HG02970 (cell line): Measurements from ENCODE around the gene GGTLC3.
"Not testable (repeated sequence)": the region's sequence is repeated elsewhere in the genome, so short reads cannot be mapped to it uniquely, and the experiment has no call there.

Experiments used
- ATAC-seq: cut with Tn5 transposase; IDR thresholded peaks from one replicate; pipeline ENCODE4 v1.9.1; 2021; ENCODE audit warnings: mild to moderate bottlenecking, moderate library complexity, moderate number of reproducible peaks; ENCODE audit not compliant: unreplicated experiment, low FRiP score

The GGTLC3 gene

GRCh38 chr22:18518061-18518460 is at the start of gene GGTLC3:
TSS of gene GGTLC3 (minus strand) at chr22:18518161. CDS start at chr22:18517897, 264 bp downstream.
- ATAC-seq = not testable (repeated sequence)

- ATAC-seq = not testable (repeated sequence)
Observed at GRCh38 chr22:18560099-18560974, 42.4 kb upstream of the GGTLC3 start.

GRCh38 chr22:18558939-18559338 is 41.0 kb upstream of the GGTLC3 start:
- not testable (repeated sequence) for ATAC-seq

- not testable (repeated sequence) for ATAC-seq
Observed at GRCh38 chr22:18558516-18558915, 40.6 kb upstream of the GGTLC3 start.

- not testable (repeated sequence) for ATAC-seq
Observed at GRCh38 chr22:18554280-18555256, 36.6 kb upstream of the GGTLC3 start.

GRCh38 chr22:18552839-18553597 is 35.1 kb upstream of the GGTLC3 start:
- not testable (repeated sequence) for ATAC-seq

- not testable (repeated sequence) for ATAC-seq
Observed at GRCh38 chr22:18551046-18551445, 33.1 kb upstream of the GGTLC3 start.

GRCh38 chr22:18549458-18550179 is 31.7 kb upstream of the GGTLC3 start:
- ATAC-seq = not testable (repeated sequence)

- not testable (repeated sequence) for ATAC-seq
Observed at GRCh38 chr22:18544615-18545014, 26.7 kb upstream of the GGTLC3 start.

- ATAC-seq = not testable (repeated sequence)
Observed at GRCh38 chr22:18543400-18543799, 25.4 kb upstream of the GGTLC3 start.

- not testable (repeated sequence) for ATAC-seq
Observed at GRCh38 chr22:18539994-18540393, 22.0 kb upstream of the GGTLC3 start.

- ATAC-seq = not testable (repeated sequence)
Observed at GRCh38 chr22:18534315-18534714, 16.4 kb upstream of the GGTLC3 start.

- ATAC-seq = not testable (repeated sequence)
Observed at GRCh38 chr22:18533633-18534032, 15.7 kb upstream of the GGTLC3 start.

GRCh38 chr22:18529416-18530145 is 11.6 kb upstream of the GGTLC3 start:
- peak; percentile 2 for ATAC-seq

GRCh38 chr22:18528597-18529415 is 10.8 kb upstream of the GGTLC3 start:
- ATAC-seq = peak; percentile 73

- peak; percentile 31 for ATAC-seq
Observed at GRCh38 chr22:18527752-18528596, 10.0 kb upstream of the GGTLC3 start, which contains the start of gene TMEM191B. TSS of gene TMEM191B (plus strand) at chr22:18527802. CDS start at chr22:18527981, 179 bp downstream.

- ATAC-seq = not testable (repeated sequence)
Observed at GRCh38 chr22:18523328-18523727, 5.4 kb upstream of the GGTLC3 start.
